HG03196 (cell line): Measurements from ENCODE around the gene TACO1.

Source experiments
- ATAC-seq: cut with Tn5 transposase; IDR thresholded peaks from one replicate; pipeline ENCODE4 v1.9.1; 2021; ENCODE audit not compliant: unreplicated experiment

The TACO1 gene

DNA sequence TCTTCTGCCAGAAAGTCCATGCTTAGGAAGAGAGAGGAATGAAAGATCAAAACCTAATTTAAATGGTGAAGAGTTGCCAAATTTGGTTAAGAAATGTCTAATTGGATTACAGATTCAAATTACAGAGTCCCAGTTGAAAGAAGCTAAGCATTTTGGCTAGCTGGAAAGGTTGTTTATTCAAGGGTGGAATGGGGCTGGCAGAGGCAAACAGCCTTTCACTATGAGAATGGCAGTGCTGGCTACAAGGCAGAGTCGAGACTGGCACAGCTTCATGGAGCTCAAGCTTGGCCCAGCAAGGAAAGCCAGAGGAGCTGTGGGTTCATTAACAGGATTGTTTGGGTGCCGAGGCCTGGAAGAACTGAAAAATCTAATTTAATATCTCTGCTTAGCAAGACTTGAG lies 35.1 kb downstream of the TACO1 start:
- ATAC-seq: no peak

DNA sequence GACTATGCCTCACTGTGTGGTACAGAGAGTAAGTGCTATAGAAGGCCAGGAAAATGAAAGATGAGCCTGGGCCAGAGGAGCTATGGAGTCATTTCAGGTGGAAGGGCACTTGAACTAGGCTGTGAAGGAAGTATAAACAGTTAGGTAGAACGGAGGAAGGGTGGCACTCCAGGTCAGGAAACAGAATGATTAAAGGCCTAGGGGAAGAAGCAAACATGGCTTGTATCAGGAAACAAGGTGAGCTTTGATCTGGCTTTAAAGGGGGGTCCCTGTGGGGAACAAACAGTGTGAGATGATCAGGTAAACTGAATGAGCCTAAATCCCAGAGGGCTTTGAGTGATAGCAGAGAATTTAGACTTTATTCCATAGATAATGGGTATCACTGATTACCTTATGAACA lies 38.4 kb downstream of the TACO1 start:
- ATAC-seq: no peak

DNA sequence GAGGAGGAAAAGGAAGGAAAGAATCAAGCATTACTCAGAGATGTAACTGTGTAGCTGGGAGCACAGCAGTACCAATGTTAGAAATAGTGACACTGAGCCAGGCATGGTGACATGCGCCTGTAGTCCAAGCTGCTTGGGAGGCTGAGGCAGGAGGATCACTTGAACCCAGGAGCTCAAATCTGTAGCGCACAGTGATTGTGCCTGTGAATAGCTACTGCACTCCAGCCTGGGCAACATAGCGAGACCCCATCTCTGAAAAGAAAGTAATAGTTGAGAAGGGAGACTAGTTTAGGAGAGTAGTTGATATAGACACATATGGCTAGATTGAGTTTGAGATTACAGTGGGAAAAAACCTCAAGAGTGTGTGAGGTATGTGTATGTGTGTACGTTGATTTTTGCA lies 39.3 kb downstream of the TACO1 start:
- no peak for ATAC-seq

DNA sequence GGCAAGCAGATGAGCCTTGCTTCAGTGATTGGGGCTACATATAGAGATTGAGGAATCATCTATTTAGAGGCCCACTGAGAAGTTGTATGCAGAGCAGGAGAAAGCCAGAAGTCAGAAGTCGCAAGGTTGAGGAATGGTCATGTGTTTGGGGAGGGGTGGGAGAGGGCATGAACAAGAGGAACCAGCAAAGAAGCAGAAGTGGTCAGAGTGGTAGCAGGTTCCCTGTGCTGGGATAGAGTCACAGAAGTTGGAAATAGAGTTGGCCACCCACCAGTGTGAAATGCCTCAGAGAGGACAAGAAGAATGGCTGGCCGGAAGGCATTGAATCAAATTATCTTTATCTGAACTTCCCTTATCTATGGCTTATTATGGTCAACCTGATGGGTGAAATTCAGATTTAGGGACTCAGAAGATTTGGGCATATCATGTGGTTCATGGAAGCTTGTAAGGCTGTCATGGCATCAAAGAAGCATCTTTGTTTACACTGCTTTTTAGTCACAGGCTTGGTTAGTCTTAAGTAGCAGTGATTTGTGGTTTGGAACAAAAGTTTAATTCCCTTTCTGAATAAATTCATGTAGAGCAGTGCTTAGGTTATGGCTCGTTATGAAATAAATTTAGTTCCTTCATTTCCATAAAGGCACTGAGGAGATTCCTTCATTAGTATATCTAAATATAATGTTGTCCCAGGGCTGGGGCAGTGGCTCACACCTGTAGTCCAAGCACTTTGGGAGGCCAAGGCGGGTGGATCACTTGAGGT lies 41.2 kb downstream of the TACO1 start:
- ATAC-seq: no peak

DNA sequence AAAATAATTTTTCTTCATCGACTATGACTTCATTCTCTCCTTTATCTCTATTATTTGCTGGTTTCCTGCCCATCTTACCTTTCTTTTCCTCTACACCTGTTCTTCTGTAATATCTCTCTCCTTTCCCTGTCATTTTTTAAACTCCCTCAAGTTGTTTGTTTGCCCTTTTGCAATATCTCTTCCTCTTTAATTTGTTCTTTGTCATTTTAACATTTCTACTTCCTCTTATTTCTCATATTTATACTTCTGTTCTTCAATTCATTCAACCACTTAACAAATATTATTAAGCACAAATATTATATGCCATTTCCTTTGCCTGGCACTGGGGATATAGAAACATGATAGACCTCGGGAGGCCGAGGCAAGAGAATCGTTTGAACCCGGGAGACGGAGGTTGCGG lies 44.2 kb downstream of the TACO1 start:
- ATAC-seq: no peak

DNA sequence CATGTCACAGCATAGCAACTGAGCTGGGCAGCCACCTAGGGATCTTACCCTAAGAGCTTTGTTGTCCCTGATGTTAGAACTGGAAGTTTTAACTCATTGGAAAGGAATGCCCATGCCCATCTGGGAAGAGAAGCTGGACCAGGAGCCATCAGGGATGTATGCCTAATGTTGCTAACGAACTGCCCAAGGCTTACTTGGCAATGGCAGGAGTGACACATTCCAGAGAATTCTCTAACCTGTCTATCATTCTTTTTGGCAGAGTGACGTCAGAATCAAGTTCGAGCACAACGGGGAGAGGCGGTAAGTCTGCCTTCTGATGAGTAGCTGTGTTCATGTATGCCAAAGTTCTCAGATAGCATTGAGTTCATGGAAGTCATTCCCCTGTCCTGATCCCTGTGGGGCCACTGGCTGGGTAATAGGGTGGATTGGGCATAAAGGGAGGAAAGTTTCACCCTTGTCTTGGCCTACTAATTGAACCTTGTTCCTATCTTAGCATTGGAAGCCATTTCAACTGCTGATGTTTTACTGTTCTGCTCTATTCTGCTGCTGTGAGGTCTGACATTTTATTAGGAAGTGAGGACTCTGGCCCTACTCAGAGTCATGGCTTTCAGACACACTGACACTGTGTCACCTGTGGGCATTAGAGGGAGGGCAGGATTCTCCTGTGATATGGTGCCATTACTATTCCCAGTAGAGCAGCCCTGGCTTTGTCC lies 45.2 kb downstream of the TACO1 start:
- ATAC-seq: peak; percentile 50

DNA sequence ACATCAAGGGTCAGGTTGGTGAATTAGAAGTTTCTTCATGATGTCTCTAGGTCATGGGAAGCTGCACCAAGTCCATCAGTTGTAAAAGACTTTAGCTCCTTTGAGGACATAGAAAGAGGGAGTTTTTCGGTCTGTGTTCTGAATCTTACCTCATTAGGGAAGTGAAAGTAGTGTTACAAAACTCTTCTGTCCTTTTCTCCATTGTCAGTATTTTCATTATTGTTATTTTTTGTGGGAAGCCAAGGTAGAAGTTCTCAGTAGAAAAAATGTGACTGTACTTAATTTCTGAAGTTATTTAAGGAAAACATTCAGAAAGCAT lies 45.8 kb downstream of the TACO1 start:
- peak; percentile 77 for ATAC-seq

DNA sequence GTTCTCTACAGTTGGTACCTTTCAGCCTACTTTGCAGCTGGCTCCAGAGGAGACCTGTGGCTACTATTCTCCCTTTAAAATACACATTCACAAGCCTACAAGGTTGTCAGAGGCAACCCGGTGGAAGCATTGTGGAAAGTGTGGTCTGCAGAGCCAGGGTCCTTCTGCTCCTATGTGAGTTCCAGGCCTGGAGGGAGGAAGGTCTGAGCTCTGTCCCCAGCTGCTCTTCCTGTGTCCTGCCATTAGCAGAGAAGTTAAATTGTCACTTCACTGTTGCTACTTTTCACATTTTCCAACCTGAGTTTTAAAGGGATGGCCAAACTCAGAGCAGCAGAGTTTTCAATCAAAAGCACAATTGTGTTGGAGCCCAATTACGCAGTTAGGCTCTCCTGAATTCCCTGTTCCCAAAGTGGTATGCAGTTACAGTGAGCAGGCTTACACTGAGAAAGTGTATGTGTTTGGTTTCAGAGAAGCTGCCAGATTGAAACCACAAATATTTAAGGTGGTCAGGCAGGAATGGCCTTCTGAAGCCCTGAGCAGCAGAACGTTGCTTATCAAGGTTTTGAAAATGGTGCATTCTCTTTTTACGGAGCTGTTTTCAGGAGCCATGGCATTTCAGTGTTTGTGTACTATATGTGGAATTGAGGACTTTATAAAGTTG lies 46.5 kb downstream of the TACO1 start:
- no peak for ATAC-seq

DNA sequence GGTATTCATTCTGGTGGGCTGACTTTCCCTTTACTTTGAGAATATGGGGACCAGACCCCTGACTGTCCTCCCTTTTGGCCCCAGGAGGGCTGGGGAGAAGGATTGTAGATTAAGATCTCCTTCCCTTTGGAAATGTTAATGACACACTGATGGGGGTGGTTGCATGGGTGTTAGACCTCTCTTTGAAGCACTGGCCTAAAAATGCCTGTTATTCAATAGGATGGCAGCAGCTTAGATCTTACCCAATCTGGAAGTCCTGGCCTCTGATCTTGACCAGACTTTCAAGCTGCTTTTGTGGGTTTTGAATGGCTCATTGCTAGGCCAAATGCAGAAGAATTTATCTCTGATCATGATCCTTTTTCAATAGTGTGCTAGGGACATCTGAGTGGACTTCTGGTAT lies 47.2 kb downstream of the TACO1 start:
- ATAC-seq: no peak

DNA sequence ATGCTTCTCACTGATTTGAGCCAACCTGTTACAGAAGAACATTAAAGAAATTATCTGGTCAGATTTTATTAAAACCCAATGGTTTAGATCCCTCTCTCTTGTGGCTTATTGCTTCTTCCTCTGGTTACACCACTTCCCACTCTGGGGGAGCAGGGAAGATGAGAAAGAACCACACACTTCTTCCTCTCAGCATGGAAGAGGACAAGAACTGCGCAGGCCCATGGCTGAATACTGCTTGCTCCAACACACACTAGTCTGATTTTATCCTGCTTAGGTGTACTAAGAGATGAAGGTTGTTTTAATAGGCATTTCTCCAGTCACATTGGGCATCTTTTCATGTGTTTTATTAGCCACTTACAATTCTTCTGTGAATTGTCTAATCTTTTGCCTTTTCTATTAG lies 49.1 kb downstream of the TACO1 start:
- no peak for ATAC-seq

DNA sequence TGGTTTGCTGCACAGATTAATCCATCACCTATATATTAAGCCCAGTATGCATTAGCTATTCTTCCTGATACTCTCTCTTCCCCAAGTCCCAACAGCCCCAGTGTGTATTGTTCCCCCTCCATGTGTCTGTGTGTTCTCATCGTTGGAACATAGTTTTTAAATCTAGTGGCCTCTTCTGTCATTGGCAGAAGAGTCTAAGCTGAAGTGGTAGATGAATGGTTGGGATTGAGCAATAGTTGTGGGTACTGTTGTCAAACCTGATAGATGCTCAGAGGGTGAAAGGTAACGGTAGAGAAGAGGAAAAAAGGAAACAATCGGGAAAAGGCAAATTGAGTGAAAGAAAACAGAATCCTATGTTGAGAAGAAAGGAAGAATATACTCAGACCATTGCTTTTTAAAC lies 51.4 kb downstream of the TACO1 start:
- no peak for ATAC-seq

DNA sequence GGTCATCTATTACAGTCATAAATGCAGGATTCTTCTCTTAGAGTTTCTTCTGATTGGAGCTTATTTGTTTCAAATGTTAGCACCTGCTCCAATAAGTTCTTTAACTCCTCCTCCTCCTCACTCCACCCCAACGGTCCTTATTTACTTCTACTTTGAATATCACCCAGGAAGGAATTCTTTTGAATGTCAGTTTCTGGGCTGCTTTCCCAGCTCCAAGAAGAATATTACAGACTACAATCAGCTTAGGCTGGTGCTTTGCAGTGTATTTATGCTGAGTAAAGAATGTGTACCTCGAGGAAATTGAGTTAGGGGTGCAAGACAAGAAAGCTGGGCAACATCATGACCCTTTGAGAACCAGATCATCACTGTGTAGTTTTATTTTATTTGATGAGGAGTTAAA lies 52.4 kb downstream of the TACO1 start:
- no peak for ATAC-seq

DNA sequence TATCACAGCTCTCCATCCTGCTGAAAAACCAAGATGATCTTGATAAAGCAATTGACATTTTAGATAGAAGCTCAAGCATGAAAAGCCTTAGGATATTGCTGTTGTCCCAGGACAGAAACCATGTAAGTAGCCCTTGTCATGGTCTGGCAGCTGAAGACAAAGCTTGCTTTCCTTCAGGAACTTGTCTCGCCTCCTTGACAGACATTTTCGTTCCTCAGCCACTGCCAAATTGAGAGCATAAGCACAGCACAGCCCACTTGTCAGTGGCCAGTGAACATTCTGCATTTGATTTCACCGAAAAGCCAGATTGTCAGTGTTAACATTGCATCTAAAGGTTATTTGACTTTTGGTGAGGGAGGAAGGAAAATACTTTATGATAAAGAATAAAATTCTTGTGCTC lies 57.1 kb downstream of the TACO1 start:
- no peak for ATAC-seq
